Adrenal gland (tissue), 12 donors: Measurements from ENCODE around the gene GLT6D1. TPM values are rescaled to one million over a fixed set of nuclear protein-coding genes. Genes with fewer than 3 reads are reported as not detected.

ENCODE experiments used
- DNase-seq, 7 donors: peaks; one replicate each; pipeline ENCODE4 v3.0.0-alpha.2; 2019 to 2020
- H3K27ac ChIP-seq, 5 donors: fragments of 200-600 bp; sonication (generic) in 4 of 5; 1 replicate in 3 of 5; 2 replicates in 2 of 5; pipeline versions ENCODE4 v1.5.1 to v1.8.0; 2016 to 2020; ENCODE audit warnings: mild to moderate bottlenecking in 1 of 5
- H3K27me3 ChIP-seq: fragments of 200-600 bp; 2 replicates; pipeline ENCODE4 v1.8.0; 2021
- H3K36me3 ChIP-seq, 2 donors: fragments of 200-600 bp; replicated peaks in 1 of 2; 1 replicate in 1 of 2; 2 replicates in 1 of 2; pipeline versions ENCODE4 v1.5.1 to v1.8.0; 2018 to 2022
- H3K4me1 ChIP-seq, 2 donors: fragments of 200-600 bp; replicated peaks in 1 of 2; 1 replicate in 1 of 2; 2 replicates in 1 of 2; pipeline versions ENCODE4 v1.5.1 to v1.8.0; 2018 to 2021
- H3K4me3 ChIP-seq, 4 donors: fragments of 200-600 bp; sonication (generic) in 3 of 4; one replicate each; pipeline ENCODE4 v1.5.1; 2016 to 2018
- H3K9me3 ChIP-seq, 3 donors: fragments of 200-600 bp; sonication (generic) in 1 of 3; replicated peaks in 1 of 3; 1 replicate in 2 of 3; 2 replicates in 1 of 3; pipeline versions ENCODE4 v1.5.1 to v1.8.0; 2016 to 2021
- CTCF ChIP-seq, 6 experiments: fragments of 450-650 bp in 4 of 6; fragments of 200-600 bp in 2 of 6; sonication (generic) in 1 of 6; IDR thresholded peaks; 1 replicate in 5 of 6; 2 replicates in 1 of 6; pipeline versions ENCODE4 v1.5.1 to v1.8.0; 2016 to 2021; ENCODE audit warnings: antibody characterized with exemption in 6 of 6, mild to moderate bottlenecking in 2 of 6, moderate library complexity in 1 of 6
- POLR2A ChIP-seq, 2 donors: fragments of 450-650 bp; IDR thresholded peaks; one replicate each; pipeline ENCODE4 v1.6.1; 2017; ENCODE audit warnings: antibody characterized with exemption in 2 of 2, mild to moderate bottlenecking in 2 of 2, moderate library complexity in 1 of 2
- WGBS, 4 donors: extraction: QIAGEN DNeasy Blood & Tissue Kit in 2 of 4; methylation state at CpG; one replicate each; pipeline versions ENCODE4 v1.1.5 to v1.1.7; 2013 to 2017; 5-methylcytosine and 5-hydroxymethylcytosine counted together
- intact Hi-C, 2 donors: fragments of 100-400 bp; cut with DNase I; formaldehyde crosslinking; loops; one replicate each; pipeline versions ENCODE4 v1.14.1 to v1.15.0; 2022 to 2023
- polyA plus RNA-seq, 3 donors: library from polyadenylated mRNA; stranded (reverse); fragments of 200-250 nt in 2 of 3; fragments of 350-450 nt in 1 of 3; fragmentation: Illumina TruSeq in 1 of 3; extraction: RNeasy Lipid Tissue Mini Kit (QIAGEN cat#74804) in 1 of 3; gene quantifications; one replicate each; pipeline ENCODE4 v1.2.3, GENCODE V29; 2013 to 2014
- total RNA-seq, 9 donors: library from RNA; depleted of rRNA in 4 of 9; stranded (reverse); fragments of >200 nt in 4 of 9; fragments of 120-200 nt in 1 of 9; fragmentation: NEBNext Ultra II Directional in 1 of 9; extraction: Animal tissue kit (Norgen Biotek cat#: 25700) in 1 of 9; gene quantifications; one replicate each; pipeline versions ENCODE4 v1.1.0 to v1.2.4, GENCODE V29; 2013 to 2023
- donor health status: healthy with polysubstance abuse.
- donor health status: Bipolar disorder and iron deficiency.
- donor health status: DM: yes; HTN: yes; CAD: no.
- donor health status: DM: no; HTN: no; CAD: no.
- donor health status: DM: no; HTN: no; CAD: no.
- donor health status: DM: yes; HTN: yes; CAD: no.

GLT6D1 gene
- total and polyA plus RNA-seq, 12 donors, result not detected

- 76 to 83% (median 77%) methylated on average over 11 to 15 of the region's 15 CpGs for WGBS, 4 donors
- no peaks in the 10 kb centered on the region for H3K27me3 ChIP-seq
- H3K36me3 ChIP-seq, result no peaks in the 10 kb centered on the region
- TF ChIP-seq POLR2A (IDR thresholded peaks at IDR 0.05) (no peak), CTCF (IDR thresholded peaks at IDR 0.05) (no peak)
- no peak overlapping the region for H3K4me3 ChIP-seq
- H3K4me1 ChIP-seq, result peaks cover 6 to 7% of the 10 kb centered on the region in 2 donors
- intact Hi-C loops, result no loop called here
- DNase-seq, result peak in 1 of 7 donors; percentile 18
- H3K9me3 ChIP-seq, result no peaks in the 10 kb centered on the region
- no peak overlapping the region for H3K27ac ChIP-seq
These were observed 49.5 kb downstream of the GLT6D1 start for GRCh38 chr9:135589596-135590485.

- Histone ChIP-seq H3K4me3 (no peak overlapping the region), H3K27me3 (no peaks in the 10 kb centered on the region), H3K9me3 (no peaks in the 10 kb centered on the region), H3K36me3 (no peaks in the 10 kb centered on the region), H3K27ac (no peak overlapping the region), H3K4me1 (peaks cover 6 to 11% of the 10 kb centered on the region in 2 donors)
- intact Hi-C loops, result no loop called here
- peak in 1 of 7 donors; percentile 42 for DNase-seq
- TF ChIP-seq POLR2A (IDR thresholded peaks at IDR 0.05) (no peak), CTCF (IDR thresholded peaks at IDR 0.05) (no peak)
- WGBS, 4 donors, result 92 to 93% (median 92%) methylated on average over 11 to 20 of the region's 20 CpGs
These were observed 50.3 kb downstream of the GLT6D1 start for GRCh38 chr9:135588886-135589595.

- no peak overlapping the region for H3K27ac ChIP-seq
- H3K4me3 ChIP-seq, result no peak overlapping the region
- H3K36me3 ChIP-seq, result no peaks in the 10 kb centered on the region
- TF ChIP-seq CTCF (IDR thresholded peaks at IDR 0.05) (no peak), POLR2A (IDR thresholded peaks at IDR 0.05) (no peak)
- peak in 1 of 7 donors; percentile 43 for DNase-seq
- 94 to 100% (median 95%) methylated on average over 2 to 9 of the region's 9 CpGs; no CpG with 5 or more reads in 1 of the 4 donors for WGBS, 4 donors
- intact Hi-C loops, result no loop called here
- no peaks in the 10 kb centered on the region for H3K27me3 ChIP-seq
- H3K4me1 ChIP-seq, result peaks cover 10 to 12% of the 10 kb centered on the region in 2 donors
- no peaks in the 10 kb centered on the region for H3K9me3 ChIP-seq
These were observed 51.0 kb downstream of the GLT6D1 start for GRCh38 chr9:135588371-135588770.

GRCh38 chr9:135587658-135588057, 51.7 kb downstream of the GLT6D1 start:
- intact Hi-C loops, result no loop called here
- Histone ChIP-seq H3K27me3 (no peaks in the 10 kb centered on the region), H3K9me3 (no peaks in the 10 kb centered on the region), H3K4me1 (peaks cover 18 to 20% of the 10 kb centered on the region in 2 donors), H3K36me3 (no peaks in the 10 kb centered on the region), H3K4me3 (no peak overlapping the region), H3K27ac (no peak overlapping the region)
- WGBS, 4 donors, result 14% methylated on average over 7 of the region's 7 CpGs; no CpG with 5 or more reads in 3 of the 4 donors
- TF ChIP-seq CTCF (IDR thresholded peaks at IDR 0.05) (no peak), POLR2A (IDR thresholded peaks at IDR 0.05) (no peak)
- peak in 3 of 7 donors; percentile 46 to 64 (median 54) for DNase-seq
